ENCODE measurements around the gene HIBADH. TPM values are rescaled to one million over a fixed set of nuclear protein-coding genes. Genes with fewer than 3 reads are reported as not detected.

The HIBADH gene
- polyA plus RNA-seq, 1 donor (not counting 4 experiments of a cell fraction or from before 2014, with no cell fraction given), result 42.6 TPM

DNA sequence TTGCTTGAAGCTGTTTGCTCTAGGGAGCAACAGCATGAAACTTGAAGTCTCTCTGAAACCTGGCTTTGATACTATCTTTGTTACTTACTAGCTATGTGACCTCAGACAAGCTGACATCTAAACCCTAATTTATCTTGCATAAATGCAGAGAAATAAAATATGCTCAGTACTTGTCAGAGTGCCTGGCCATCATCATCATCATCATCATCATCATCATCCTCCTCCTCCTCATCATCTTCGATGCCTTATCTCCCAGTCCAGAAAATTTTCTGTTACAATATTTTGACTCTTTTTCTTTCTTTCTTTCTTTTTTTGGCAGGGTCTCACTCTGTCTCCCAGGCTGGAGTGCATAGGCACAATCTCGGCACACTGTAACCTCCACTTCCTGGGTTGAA lies 42.5 kb upstream of the HIBADH start:
- no peak overlapping the region for H3K27ac ChIP-seq (ENCODE audit: control insufficient read depth, insufficient read depth, low read length)
- FAIRE-seq (no peak), DNase-seq (ENCODE audit: low read depth, low spot score) (no peak)
- dilution Hi-C loops (cut with MboI; ENCODE audit: extremely low pct_ligation_motif_present, low sequenced_read_pairs), result no loop called here
- no peaks in the 10 kb centered on the region for H3K9me1 ChIP-seq (ENCODE audit: control insufficient read depth, extremely low read depth, insufficient read depth, low read length)
- no peaks in the 10 kb centered on the region for H3K4me1 ChIP-seq (ENCODE audit: control insufficient read depth, extremely low read depth, insufficient read depth, low read length)
- TF ChIP-seq, protein P1, sequence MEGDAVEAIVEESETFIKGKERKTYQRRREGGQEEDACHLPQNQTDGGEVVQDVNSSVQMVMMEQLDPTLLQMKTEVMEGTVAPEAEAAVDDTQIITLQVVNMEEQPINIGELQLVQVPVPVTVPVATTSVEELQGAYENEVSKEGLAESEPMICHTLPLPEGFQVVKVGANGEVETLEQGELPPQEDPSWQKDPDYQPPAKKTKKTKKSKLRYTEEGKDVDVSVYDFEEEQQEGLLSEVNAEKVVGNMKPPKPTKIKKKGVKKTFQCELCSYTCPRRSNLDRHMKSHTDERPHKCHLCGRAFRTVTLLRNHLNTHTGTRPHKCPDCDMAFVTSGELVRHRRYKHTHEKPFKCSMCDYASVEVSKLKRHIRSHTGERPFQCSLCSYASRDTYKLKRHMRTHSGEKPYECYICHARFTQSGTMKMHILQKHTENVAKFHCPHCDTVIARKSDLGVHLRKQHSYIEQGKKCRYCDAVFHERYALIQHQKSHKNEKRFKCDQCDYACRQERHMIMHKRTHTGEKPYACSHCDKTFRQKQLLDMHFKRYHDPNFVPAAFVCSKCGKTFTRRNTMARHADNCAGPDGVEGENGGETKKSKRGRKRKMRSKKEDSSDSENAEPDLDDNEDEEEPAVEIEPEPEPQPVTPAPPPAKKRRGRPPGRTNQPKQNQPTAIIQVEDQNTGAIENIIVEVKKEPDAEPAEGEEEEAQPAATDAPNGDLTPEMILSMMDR (optimal IDR thresholded peaks at IDR 0.05 in 1 of 3, IDR thresholded peaks at IDR 0.05 in 1 of 3, conservative IDR thresholded peaks at IDR 0.05 in 1 of 3; ENCODE audit: extremely low read depth in 1 of 3, insufficient read depth in 2 of 3, low read length in 3 of 3), result no peak
- no peak for TF ChIP-seq EZH2 (IDR thresholded peaks at IDR 0.05; ENCODE audit: low read length)
- H3K79me2 ChIP-seq (ENCODE audit: control insufficient read depth, insufficient read depth, low read length), result no peaks in the 10 kb centered on the region
- no peak overlapping the region for H3K4me2 ChIP-seq (ENCODE audit: control insufficient read depth, extremely low read depth, insufficient read depth, low read depth, low read length)
- H2AFZ ChIP-seq (ENCODE audit: control insufficient read depth, low read length), result no peak overlapping the region
- no peaks in the 10 kb centered on the region for H3K27me3 ChIP-seq (ENCODE audit: control insufficient read depth, extremely low read depth, insufficient read depth, low read length)
- no peak overlapping the region for H3K9ac ChIP-seq (ENCODE audit: control insufficient read depth, extremely low read depth, insufficient read depth, low read length)
- H3K36me3 ChIP-seq (ENCODE audit: control insufficient read depth in 2 of 2, extremely low read depth in 1 of 2, insufficient read depth in 2 of 2, low read length in 2 of 2), result no peaks in the 10 kb centered on the region
- no peaks in the 10 kb centered on the region for H4K20me1 ChIP-seq (ENCODE audit: control insufficient read depth, extremely low read depth, insufficient read depth, low read length)
- no peaks in the 10 kb centered on the region for H3K9me3 ChIP-seq (ENCODE audit: control insufficient read depth, low read depth, low read length)
- no peak overlapping the region for H3K4me3 ChIP-seq (ENCODE audit: control insufficient read depth in 2 of 3, extremely low read depth in 1 of 3, insufficient read depth in 2 of 3, low read depth in 1 of 3, low read length in 3 of 3)

DNA sequence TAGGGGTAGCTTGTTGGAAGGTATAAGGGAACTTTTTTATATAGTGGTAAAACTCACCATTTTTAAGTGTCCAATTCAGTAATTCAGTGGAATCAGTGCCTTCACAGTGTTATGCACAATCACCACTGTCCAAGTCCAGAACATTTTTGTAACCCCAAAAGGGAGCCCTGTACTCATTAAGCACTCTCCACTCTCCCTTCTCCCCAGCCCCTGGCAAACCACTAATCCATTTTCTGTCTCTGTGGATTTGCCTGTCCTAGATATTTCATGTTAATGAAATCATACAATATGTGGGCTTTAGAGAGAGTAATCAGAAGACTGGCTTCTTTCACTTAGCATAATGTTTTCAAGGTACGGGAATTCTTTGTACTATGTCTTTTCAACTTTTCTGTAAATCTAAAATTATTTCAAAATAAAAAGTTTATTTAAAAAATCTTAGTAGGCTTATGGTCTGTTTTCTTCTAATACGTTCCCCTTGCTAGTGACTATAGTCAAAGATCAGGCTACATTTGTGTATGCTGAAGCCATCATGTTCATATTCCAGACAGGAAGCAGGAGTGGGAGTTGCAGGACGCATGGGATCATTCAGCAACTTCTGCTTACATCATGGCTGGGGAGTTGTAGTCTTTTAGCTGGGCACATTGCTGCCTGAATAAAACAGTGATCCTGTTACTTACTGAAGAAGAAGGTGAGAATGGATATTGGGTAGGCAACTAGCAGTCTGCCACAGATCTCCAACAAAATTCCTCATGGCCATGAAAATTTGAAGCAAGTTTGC lies 41.9 kb upstream of the HIBADH start:
- no peaks in the 10 kb centered on the region for H3K36me3 ChIP-seq (ENCODE audit: control insufficient read depth in 2 of 2, extremely low read depth in 1 of 2, insufficient read depth in 2 of 2, low read length in 2 of 2)
- no peak overlapping the region for H2AFZ ChIP-seq (ENCODE audit: control insufficient read depth, low read length)
- DNase-seq (ENCODE audit: low read depth, low spot score) (no peak), FAIRE-seq (no peak)
- H3K4me3 ChIP-seq (ENCODE audit: control insufficient read depth in 2 of 3, extremely low read depth in 1 of 3, insufficient read depth in 2 of 3, low read depth in 1 of 3, low read length in 3 of 3), result no peak overlapping the region
- no peak overlapping the region for H3K9ac ChIP-seq (ENCODE audit: control insufficient read depth, extremely low read depth, insufficient read depth, low read length)
- H3K27me3 ChIP-seq (ENCODE audit: control insufficient read depth, extremely low read depth, insufficient read depth, low read length), result no peaks in the 10 kb centered on the region
- TF ChIP-seq, protein P1 (optimal IDR thresholded peaks at IDR 0.05 in 1 of 3, IDR thresholded peaks at IDR 0.05 in 1 of 3, conservative IDR thresholded peaks at IDR 0.05 in 1 of 3; ENCODE audit: extremely low read depth in 1 of 3, insufficient read depth in 2 of 3, low read length in 3 of 3), result no peak
- TF ChIP-seq EZH2 (IDR thresholded peaks at IDR 0.05; ENCODE audit: low read length), result no peak
- H3K27ac ChIP-seq (ENCODE audit: control insufficient read depth, insufficient read depth, low read length), result no peak overlapping the region
- H4K20me1 ChIP-seq (ENCODE audit: control insufficient read depth, extremely low read depth, insufficient read depth, low read length), result no peaks in the 10 kb centered on the region
- H3K79me2 ChIP-seq (ENCODE audit: control insufficient read depth, insufficient read depth, low read length), result no peaks in the 10 kb centered on the region
- H3K9me3 ChIP-seq (ENCODE audit: control insufficient read depth, low read depth, low read length), result no peaks in the 10 kb centered on the region
- no peak overlapping the region for H3K4me2 ChIP-seq (ENCODE audit: control insufficient read depth, extremely low read depth, insufficient read depth, low read depth, low read length)
- no peaks in the 10 kb centered on the region for H3K4me1 ChIP-seq (ENCODE audit: control insufficient read depth, extremely low read depth, insufficient read depth, low read length)
- H3K9me1 ChIP-seq (ENCODE audit: control insufficient read depth, extremely low read depth, insufficient read depth, low read length), result no peaks in the 10 kb centered on the region
- dilution Hi-C loops (cut with MboI; ENCODE audit: extremely low pct_ligation_motif_present, low sequenced_read_pairs), result no loop called here
